Measurements from ENCODE around the gene AIG1. TPM values are rescaled to one million over a fixed set of nuclear protein-coding genes. Genes with fewer than 3 reads are reported as not detected.
A peak's percentile ranks its signal among the peaks of the same experiment; 100 is the strongest.
"Not testable (repeated sequence)": the region's sequence is repeated elsewhere in the genome, so short reads cannot be mapped to it uniquely, and the experiment has no call there.

The AIG1 gene
- total RNA-seq, 2 donors from 2014 or later, result 5.7 to 7.4 TPM

DNA sequence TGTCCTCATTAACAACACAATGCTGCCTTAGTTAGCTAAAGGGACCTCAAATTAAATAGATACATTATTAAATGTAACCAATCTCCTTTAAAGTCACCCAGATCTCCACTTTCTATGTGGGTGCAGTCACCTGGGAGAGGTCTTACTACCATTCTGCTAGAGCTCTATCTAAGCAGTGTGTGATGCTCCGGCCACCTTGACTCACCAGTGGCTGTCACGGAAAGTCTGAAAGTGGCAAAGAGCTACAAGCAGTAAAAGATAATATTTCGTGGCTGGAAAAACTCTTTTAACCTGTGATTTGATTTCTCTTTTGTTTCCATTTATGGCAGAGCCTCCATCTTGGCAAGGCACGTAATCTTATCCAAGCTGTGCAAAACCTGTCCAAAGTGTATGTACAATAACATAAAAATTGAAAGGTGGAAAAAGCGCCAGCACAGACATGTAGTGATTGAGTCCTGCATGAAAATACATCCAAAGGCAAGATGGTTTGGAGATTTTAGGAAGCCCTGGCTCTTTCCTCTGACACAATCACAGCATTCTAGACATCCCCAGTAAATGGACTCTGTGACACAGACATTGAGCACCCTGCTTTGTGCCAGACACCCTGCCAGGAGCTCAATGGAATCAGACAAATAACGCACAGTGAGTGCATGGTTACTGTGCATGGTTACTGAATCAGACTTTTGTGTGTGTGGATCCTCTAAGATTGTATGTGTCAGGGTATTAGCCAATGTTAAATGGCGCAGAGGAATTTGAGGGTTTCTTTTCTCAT is 273.2 kb downstream of the AIG1 start:
- H3K4me3 Mint-ChIP-seq, result no peak overlapping the region
- peaks cover 0 to 4% of the 10 kb centered on the region in 2 donors for H3K27me3 Mint-ChIP-seq
- H3K4me1 Mint-ChIP-seq (ENCODE audit: low read depth in 2 of 2), result peaks cover 0 to 5% of the 10 kb centered on the region in 2 donors
- ATAC-seq (no peak), DNase-seq (ENCODE audit: low spot score) (no peak)
- H3K36me3 Mint-ChIP-seq, result no peaks in the 10 kb centered on the region
- H3K27ac Mint-ChIP-seq, result no peak overlapping the region
- no peaks in the 10 kb centered on the region for H3K9me3 Mint-ChIP-seq

DNA sequence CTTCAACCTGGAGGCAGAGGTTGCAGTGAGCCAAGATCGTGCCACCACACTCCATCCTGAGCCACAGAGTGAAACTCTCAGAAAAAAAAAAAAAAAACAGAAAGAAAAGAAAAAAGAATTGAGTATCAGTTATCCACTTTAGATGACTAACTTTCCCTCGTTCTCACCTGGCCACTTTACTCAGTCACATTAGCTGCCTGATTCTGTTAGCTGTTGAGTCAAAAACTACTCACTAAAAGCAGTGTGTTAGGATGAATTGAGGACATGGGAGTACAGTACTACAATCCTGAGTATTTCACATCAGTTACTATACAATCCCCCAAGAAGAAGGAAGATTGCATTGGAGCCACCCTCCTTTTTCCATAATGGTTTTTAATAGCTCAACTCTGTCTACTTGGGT is 275.2 kb downstream of the AIG1 start:
- Mint-ChIP-seq H3K9me3 (no peaks in the 10 kb centered on the region), H3K4me1 (ENCODE audit: low read depth in 2 of 2) (peaks cover 0 to 5% of the 10 kb centered on the region in 2 donors), H3K27ac (no peak overlapping the region), H3K4me3 (no peak overlapping the region), H3K27me3 (no peaks in the 10 kb centered on the region), H3K36me3 (no peaks in the 10 kb centered on the region)
- ATAC-seq (no peak), DNase-seq (ENCODE audit: low spot score) (no peak)

DNA sequence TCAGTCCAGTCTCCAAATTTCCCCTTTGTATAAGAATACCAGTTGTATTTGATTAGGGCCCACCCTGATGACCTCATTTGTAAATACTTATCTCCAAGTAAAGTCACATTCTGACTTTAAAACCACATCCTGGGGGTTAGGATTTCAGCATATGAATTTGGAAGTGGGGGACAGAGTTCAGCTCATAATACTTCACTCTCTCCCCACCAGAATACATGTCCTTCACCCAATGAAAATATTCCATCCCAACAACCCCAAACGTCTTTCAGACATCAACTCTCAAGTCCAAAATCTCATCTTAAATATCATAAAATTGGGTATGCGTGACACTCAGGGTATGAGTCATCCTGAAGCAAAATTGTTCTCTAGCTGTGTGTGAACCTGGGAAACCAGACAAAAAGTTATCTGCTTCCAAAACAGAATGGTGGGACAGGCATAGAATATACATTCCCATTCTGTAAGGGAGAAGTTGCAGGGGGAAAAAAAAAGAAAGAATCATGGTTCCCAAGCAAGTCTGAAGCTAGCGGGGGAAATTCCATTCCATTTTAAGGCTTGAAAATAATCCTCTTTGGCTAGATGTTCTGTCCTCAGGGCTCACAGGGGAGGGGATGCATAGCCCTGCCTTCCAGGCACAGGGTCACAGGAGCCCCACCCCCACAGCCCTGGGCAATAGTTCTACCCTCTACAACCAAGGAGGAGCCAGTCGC is 275.9 kb downstream of the AIG1 start:
- H3K9me3 Mint-ChIP-seq, result no peaks in the 10 kb centered on the region
- ATAC-seq (no peak), DNase-seq (ENCODE audit: low spot score) (no peak)
- H3K4me1 Mint-ChIP-seq (ENCODE audit: low read depth in 2 of 2), result peaks cover 0 to 5% of the 10 kb centered on the region in 2 donors
- no peaks in the 10 kb centered on the region for H3K27me3 Mint-ChIP-seq
- H3K27ac Mint-ChIP-seq, result no peak overlapping the region
- H3K4me3 Mint-ChIP-seq, result no peak overlapping the region
- H3K36me3 Mint-ChIP-seq, result no peaks in the 10 kb centered on the region

DNA sequence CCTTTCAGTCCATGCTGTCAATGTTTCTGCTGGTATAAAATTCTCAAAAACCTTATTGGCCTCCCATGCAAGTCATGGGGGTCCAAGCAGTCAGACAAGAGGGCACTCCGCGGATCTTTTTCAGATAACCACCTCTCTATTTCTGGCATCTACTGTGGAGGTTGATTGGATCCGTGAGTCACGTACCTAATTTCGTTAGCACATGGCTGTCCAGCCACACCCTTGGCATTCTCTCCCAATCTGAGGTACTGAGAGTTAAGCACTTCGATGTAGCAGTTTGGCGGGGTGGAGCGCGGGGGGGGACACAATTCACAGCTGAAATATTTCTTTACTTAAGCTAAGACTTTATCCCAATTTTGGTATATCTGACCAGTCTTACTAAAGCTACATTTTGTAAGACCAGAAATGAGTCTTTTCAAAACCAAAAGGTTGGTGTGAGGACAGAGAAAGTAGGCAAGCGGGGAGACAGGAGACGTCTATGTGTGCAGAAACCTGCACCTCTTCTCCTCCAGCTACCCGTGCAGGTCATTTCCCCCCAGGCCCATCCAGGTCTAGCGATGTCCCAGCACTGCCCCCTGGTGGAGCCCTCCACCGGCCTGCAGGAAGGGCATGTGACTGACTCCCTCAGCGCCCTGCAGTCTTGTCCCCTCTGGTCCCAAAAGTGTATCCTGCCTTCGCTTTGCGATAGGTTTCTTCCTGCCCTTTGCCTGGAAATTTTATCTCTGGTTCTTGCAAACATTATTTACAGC is 276.7 kb downstream of the AIG1 start:
- DNase-seq (ENCODE audit: low spot score), result peak; percentile 66
- Mint-ChIP-seq H3K9me3 (no peaks in the 10 kb centered on the region), H3K4me1 (ENCODE audit: low read depth in 2 of 2) (peaks cover 0 to 5% of the 10 kb centered on the region in 2 donors), H3K4me3 (no peak overlapping the region), H3K27me3 (no peaks in the 10 kb centered on the region), H3K36me3 (no peaks in the 10 kb centered on the region), H3K27ac (no peak overlapping the region)
- peak; percentile 61 to 72 for ATAC-seq

DNA sequence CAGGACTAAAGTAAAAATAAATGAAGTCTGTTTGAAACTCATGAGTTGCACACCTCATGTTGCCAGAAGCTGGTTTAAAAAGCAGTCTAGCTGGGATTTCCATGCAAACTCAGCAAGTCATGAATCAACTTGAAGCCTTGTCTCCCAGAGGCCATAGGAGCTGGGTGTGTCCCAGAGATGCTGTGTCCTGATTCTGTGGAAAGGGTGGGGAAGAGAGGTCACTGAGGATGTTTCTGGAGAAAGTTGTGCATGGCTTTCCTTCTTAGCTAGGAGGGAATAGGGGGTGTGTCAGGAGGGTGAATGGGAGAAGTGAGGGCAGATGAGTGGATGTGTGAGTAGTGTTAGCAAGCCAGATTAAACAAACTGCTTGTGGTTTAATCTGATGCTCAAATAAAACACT is 278.5 kb downstream of the AIG1 start:
- H3K4me1 Mint-ChIP-seq (ENCODE audit: low read depth in 2 of 2), result peaks cover 0 to 5% of the 10 kb centered on the region in 2 donors
- H3K36me3 Mint-ChIP-seq, result no peaks in the 10 kb centered on the region
- ATAC-seq (no peak), DNase-seq (ENCODE audit: low spot score) (no peak)
- H3K9me3 Mint-ChIP-seq, result no peaks in the 10 kb centered on the region
- no peak overlapping the region for H3K4me3 Mint-ChIP-seq
- no peak overlapping the region for H3K27ac Mint-ChIP-seq
- peaks cover 0 to 3% of the 10 kb centered on the region in 2 donors for H3K27me3 Mint-ChIP-seq

DNA sequence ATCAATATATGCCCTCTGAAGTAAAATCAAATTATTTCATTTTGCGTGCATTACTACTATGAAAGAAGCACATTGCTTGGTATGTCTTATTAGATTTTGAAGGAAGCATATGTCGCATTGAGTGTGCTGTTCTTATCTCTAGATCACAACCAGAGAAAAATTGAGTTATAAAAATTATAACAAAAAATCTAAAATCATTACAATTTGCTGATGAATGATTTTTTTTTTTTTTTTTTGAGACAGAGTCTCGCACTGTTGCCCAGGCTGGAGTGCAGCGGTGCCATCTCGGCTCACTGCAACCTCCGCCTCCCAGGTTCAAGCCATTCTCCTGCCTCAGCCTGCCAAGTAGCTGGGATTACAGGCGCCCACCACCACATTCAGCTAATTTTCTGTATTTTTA is 284.8 kb downstream of the AIG1 start:
- H3K36me3 Mint-ChIP-seq; H3K4me3 Mint-ChIP-seq; H3K27ac Mint-ChIP-seq; H3K4me1 Mint-ChIP-seq (ENCODE audit: low read depth in 2 of 2); DNase-seq (ENCODE audit: low spot score); H3K9me3 Mint-ChIP-seq; ATAC-seq: not testable (repeated sequence)
- H3K27me3 Mint-ChIP-seq, result peaks cover 13 to 20% of the 10 kb centered on the region in 2 donors

DNA sequence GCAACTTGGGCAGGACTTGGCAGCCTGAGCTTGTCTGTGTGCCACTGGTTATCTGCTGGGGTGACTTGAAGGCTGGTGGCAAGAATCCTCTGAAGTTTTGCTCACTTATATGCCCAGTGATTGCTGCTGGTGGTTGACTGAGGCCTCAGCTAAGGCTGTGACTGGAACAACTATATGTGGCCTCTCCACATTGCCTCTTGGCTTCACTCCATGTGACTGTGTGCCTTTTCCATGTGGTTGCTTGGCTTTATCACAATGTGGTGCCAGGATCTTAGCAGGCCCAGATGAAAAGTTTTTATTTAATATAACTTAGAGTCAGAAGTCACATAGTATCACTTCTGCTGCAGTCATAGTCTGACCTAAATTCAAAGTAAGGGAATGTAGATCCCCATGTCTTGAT is 285.3 kb downstream of the AIG1 start:
- DNase-seq (ENCODE audit: low spot score) (no peak), ATAC-seq (no peak)
- Mint-ChIP-seq H3K36me3 (no peaks in the 10 kb centered on the region), H3K9me3 (no peaks in the 10 kb centered on the region), H3K4me3 (no peak overlapping the region), H3K4me1 (ENCODE audit: low read depth in 2 of 2) (no peaks in the 10 kb centered on the region), H3K27me3 (peaks cover 13 to 20% of the 10 kb centered on the region in 2 donors), H3K27ac (no peak overlapping the region)

DNA sequence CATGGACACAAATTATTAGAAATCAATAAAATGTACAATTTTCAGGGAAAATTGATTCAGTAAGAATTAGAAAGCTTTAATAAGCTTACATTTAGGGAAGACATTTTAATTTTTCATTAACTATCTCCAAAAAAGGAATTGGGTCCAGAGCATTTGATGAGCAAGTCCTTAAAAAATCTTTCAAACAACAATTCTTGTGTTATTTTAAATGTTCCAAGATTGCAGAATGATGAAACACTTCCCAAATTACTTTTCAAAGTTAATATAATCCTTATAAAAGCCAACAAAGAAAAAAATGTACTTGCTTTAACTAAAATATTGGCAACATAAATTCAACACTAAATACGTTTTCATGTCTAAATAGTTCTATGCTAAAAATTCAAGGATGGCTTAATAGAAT is 287.8 kb downstream of the AIG1 start:
- Mint-ChIP-seq H3K36me3 (no peaks in the 10 kb centered on the region), H3K4me1 (ENCODE audit: low read depth in 2 of 2) (no peaks in the 10 kb centered on the region), H3K27ac (no peak overlapping the region), H3K4me3 (no peak overlapping the region), H3K9me3 (no peaks in the 10 kb centered on the region), H3K27me3 (peaks cover 10 to 20% of the 10 kb centered on the region in 2 donors)
- no peak for ATAC-seq
- no peak for DNase-seq (ENCODE audit: low spot score)

DNA sequence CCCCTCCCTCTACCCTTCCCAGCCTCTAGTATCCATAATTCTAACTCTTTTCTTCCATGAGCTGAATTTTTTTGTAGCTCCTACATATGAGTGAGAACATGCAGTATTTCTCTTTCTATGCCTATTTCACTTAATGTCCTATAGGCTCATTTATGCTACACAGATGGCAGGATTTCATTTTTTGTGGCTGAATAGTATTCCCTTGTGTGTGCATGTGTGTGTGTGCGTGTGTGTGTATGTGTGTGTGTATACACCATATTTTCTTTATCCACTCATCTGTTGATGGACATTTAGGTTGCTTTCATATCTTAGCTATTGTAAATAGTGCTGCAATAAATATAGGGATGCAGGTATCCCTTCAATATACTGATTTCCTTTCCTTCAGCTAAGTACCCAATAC is 288.8 kb downstream of the AIG1 start:
- H3K36me3 Mint-ChIP-seq, result peaks cover 7% of the 10 kb centered on the region
- no peak overlapping the region for H3K27ac Mint-ChIP-seq
- ATAC-seq (no peak), DNase-seq (ENCODE audit: low spot score) (no peak)
- H3K27me3 Mint-ChIP-seq, result peaks cover 13 to 26% of the 10 kb centered on the region in 2 donors
- no peak overlapping the region for H3K4me3 Mint-ChIP-seq
- H3K9me3 Mint-ChIP-seq, result no peaks in the 10 kb centered on the region
- no peaks in the 10 kb centered on the region for H3K4me1 Mint-ChIP-seq (ENCODE audit: low read depth in 2 of 2)

DNA sequence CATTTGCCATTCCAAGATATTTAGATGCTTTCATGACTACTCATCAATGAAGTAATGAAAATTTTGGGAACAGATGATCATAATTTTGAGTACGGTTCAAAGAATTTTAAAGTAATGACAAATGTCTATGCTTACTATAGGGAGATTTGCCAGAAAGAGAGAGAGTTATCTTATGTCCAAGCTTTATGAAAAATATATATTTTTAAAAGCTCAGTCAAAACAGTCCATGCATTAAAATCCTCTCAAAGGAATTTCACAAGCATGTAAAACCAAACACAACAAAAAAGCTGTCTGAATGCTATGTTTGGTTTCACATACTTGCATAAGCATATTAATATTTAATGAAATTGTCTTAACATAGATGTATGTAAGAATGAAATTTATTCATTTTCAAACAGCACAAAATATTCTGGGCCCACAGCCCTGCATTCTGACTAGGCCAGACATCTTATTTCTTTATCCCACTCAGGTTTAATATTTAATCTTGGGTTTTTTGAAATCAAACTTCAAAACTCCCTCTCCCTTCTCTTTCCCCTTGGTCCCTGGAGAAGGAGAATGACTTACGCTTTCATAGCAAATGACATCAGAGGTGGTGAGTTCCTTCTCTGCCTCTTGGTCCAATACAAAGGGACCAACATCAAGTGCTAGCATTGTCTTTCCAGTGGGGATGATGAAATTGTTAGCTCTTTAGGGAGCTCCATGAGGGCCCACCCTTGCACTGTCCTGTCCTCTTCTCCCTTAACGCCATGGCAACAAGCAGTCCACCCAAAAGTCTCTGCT is 295.6 kb downstream of the AIG1 start:
- ATAC-seq (no peak), DNase-seq (ENCODE audit: low spot score) (no peak)
- H3K4me3 Mint-ChIP-seq, result no peak overlapping the region
- no peak overlapping the region for H3K27ac Mint-ChIP-seq
- no peaks in the 10 kb centered on the region for H3K4me1 Mint-ChIP-seq (ENCODE audit: low read depth in 2 of 2)
- H3K27me3 Mint-ChIP-seq, result peaks cover 8 to 21% of the 10 kb centered on the region in 2 donors
- H3K36me3 Mint-ChIP-seq, result peaks cover 7% of the 10 kb centered on the region
- H3K9me3 Mint-ChIP-seq, result no peaks in the 10 kb centered on the region

DNA sequence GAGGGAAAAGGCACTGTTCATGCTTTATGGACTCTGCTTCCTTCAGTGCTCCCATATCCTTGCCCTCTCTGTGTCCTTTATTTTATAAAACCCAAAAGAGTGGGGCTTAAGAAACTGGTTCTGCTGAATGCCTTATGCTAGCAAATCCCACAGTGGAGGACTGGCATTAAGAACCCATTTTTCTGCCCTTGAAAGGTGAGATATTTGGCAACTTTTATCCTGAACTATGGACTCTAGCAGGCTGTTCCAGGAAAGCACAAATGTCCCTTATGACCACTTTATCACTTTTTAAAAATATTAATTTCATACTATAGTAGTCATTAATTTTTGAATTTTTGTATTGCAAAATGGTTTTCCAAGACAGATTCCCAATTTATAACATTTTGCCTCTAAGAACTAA is 296.5 kb downstream of the AIG1 start:
- DNase-seq (ENCODE audit: low spot score) (no peak), ATAC-seq (no peak)
- Mint-ChIP-seq H3K4me3 (no peak overlapping the region), H3K27ac (no peak overlapping the region), H3K9me3 (no peaks in the 10 kb centered on the region), H3K27me3 (peaks cover 8 to 21% of the 10 kb centered on the region in 2 donors), H3K36me3 (peaks cover 7% of the 10 kb centered on the region), H3K4me1 (ENCODE audit: low read depth in 2 of 2) (no peaks in the 10 kb centered on the region)

DNA sequence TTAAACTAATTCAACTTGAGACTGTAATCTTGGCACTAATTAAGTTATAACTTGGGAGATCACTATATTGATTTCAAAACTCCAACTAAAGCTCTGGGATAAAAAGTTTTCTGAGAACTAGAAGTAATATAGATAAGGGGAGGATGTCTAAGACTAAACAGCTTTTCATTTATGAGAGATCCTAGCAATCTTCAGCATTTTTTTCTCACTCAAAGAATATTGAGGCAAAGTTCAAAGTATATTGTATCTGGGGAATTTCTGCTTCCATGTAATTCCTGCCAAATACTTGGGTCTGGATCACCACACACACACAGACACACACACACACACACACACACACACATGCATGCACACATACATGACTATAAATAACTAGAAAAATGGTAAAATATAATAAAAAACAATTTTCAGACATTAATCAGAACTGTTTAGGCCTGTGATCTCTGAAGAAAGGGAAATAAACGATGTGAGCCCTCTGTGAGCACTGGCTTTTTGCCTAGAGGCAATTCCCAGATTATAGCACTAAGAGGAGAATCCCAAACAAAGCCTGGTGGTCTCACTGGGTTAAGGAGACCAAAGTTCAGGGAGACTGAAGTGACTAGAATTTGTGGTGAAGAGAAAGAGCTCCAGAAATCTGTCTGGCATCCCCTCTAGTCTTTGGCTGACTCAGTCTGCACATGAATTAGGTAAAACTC is 297.0 kb downstream of the AIG1 start:
- no peak for DNase-seq (ENCODE audit: low spot score)
- H3K27me3 Mint-ChIP-seq, result peaks cover 8 to 21% of the 10 kb centered on the region in 2 donors
- no peak overlapping the region for H3K27ac Mint-ChIP-seq
- ATAC-seq, result no peak
- no peaks in the 10 kb centered on the region for H3K4me1 Mint-ChIP-seq (ENCODE audit: low read depth in 2 of 2)
- H3K9me3 Mint-ChIP-seq, result no peaks in the 10 kb centered on the region
- H3K4me3 Mint-ChIP-seq, result no peak overlapping the region
- peaks cover 7% of the 10 kb centered on the region for H3K36me3 Mint-ChIP-seq

All from natural killer cell treated with Interleukin-12 subunit alpha and Interleukin-12 subunit beta and Interleukin-15 and Interleukin-18, amount 100 ng/mL, for 72 hours (primary cell).